Adrenal gland (tissue), 5 donors: ENCODE measurements around the gene TPRG1L.

Source experiments
- POLR2A ChIP-seq, 2 donors: fragments of 450-650 bp; IDR thresholded peaks; one replicate each; pipeline ENCODE4 v1.6.1; 2017; ENCODE audit warnings: antibody characterized with exemption in 2 of 2, mild to moderate bottlenecking in 2 of 2, moderate library complexity in 1 of 2
- TF ChIP-seq, protein P1 (sequence below), 6 experiments: fragments of 450-650 bp in 4 of 6; fragments of 200-600 bp in 2 of 6; sonication (generic) in 1 of 6; IDR thresholded peaks; 1 replicate in 5 of 6; 2 replicates in 1 of 6; pipeline versions ENCODE4 v1.5.1 to v1.8.0; 2016 to 2021; ENCODE audit warnings: antibody characterized with exemption in 6 of 6, mild to moderate bottlenecking in 2 of 6, moderate library complexity in 1 of 6
- donor health status: DM: no; HTN: no; CAD: no.

DNA sequence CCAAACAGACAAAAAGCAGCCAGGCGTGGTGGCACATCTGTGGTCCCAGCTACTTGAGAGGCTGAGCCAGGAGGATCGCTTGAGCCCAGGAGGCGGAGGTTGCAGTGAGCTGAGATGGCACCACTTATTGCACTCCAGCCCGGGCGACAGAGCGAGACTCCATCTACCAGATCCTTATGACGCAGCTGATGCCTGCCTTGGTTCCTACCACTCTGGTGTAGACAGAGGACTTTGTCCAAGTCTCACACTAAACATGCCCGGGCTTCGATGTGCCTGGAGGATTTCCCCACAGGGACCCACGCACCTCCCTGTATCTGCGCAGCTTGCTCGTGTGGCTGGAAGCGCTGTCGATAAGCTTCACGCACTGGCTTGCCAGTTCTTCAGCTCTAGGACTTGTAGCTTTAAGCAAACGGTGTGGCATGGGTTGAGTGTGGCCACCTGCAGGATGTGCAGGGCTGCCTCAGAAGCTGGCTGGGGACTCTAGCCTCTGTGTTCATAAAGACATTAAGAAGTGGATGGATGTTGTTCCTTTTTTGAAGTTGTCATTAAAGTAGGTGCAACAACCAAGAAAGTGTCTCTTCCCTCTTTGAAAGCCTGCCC lies 4.8 kb downstream of the TPRG1L start:
- TF ChIP-seq, protein P1, sequence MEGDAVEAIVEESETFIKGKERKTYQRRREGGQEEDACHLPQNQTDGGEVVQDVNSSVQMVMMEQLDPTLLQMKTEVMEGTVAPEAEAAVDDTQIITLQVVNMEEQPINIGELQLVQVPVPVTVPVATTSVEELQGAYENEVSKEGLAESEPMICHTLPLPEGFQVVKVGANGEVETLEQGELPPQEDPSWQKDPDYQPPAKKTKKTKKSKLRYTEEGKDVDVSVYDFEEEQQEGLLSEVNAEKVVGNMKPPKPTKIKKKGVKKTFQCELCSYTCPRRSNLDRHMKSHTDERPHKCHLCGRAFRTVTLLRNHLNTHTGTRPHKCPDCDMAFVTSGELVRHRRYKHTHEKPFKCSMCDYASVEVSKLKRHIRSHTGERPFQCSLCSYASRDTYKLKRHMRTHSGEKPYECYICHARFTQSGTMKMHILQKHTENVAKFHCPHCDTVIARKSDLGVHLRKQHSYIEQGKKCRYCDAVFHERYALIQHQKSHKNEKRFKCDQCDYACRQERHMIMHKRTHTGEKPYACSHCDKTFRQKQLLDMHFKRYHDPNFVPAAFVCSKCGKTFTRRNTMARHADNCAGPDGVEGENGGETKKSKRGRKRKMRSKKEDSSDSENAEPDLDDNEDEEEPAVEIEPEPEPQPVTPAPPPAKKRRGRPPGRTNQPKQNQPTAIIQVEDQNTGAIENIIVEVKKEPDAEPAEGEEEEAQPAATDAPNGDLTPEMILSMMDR (IDR thresholded peaks at IDR 0.05), result no peak
- TF ChIP-seq POLR2A (IDR thresholded peaks at IDR 0.05), result no peak
